ENCODE data around the gene MED1.

DNA sequence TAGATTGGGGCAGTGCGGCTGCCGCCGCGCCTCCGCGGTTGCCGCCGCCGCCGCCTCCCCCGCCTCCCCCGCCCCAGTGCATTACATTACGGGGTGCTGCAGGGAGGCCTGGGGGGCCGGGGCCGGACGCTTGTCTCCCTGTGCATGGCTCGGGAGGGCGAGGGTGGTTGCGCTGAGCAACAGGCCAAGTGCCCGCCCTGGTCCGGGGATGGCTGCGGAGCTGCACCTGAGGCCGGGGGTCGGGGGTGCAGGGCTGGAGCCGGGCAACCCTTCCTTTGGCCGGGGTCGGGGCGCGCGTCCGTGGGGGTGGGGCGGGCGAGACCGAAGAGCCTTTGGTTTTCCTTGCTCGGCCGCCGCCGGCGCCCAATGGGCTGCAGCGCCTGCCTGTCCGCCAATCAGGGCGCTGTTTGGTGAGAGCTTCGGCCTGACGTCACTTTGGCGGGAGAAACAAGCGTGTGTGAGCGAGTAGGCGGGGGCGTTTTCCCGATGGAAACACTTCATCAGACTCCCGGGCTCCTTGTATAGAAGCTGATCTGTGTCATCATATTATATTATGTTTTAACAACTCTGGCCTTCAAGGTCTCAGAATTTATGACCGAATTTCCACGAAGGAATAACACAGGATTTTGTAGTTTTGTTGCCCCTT lies 48.7 kb downstream of the MED1 start:
- TF ChIP-seq, protein P1, sequence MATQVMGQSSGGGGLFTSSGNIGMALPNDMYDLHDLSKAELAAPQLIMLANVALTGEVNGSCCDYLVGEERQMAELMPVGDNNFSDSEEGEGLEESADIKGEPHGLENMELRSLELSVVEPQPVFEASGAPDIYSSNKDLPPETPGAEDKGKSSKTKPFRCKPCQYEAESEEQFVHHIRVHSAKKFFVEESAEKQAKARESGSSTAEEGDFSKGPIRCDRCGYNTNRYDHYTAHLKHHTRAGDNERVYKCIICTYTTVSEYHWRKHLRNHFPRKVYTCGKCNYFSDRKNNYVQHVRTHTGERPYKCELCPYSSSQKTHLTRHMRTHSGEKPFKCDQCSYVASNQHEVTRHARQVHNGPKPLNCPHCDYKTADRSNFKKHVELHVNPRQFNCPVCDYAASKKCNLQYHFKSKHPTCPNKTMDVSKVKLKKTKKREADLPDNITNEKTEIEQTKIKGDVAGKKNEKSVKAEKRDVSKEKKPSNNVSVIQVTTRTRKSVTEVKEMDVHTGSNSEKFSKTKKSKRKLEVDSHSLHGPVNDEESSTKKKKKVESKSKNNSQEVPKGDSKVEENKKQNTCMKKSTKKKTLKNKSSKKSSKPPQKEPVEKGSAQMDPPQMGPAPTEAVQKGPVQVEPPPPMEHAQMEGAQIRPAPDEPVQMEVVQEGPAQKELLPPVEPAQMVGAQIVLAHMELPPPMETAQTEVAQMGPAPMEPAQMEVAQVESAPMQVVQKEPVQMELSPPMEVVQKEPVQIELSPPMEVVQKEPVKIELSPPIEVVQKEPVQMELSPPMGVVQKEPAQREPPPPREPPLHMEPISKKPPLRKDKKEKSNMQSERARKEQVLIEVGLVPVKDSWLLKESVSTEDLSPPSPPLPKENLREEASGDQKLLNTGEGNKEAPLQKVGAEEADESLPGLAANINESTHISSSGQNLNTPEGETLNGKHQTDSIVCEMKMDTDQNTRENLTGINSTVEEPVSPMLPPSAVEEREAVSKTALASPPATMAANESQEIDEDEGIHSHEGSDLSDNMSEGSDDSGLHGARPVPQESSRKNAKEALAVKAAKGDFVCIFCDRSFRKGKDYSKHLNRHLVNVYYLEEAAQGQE (IDR thresholded peaks at IDR 0.05) = no peak
- TF ChIP-seq NR2F2 (IDR thresholded peaks at IDR 0.05) = no peak
- no peak for TF ChIP-seq SP1 (IDR thresholded peaks at IDR 0.05)
- no peak for TF ChIP-seq GABPA (IDR thresholded peaks at IDR 0.05 in 1 of 2, conservative IDR thresholded peaks at IDR 0.05 in 1 of 2)

Data from liver (tissue), 2 donors.